Neutrophil (primary cell): ENCODE results near the gene ANO2.

Source experiments
- H3K27ac ChIP-seq: fragments of 200-600 bp; sonication (generic); 2 replicates; pipeline ENCODE4 v1.5.1; 2016; ENCODE audit warnings: mild to moderate bottlenecking, moderate library complexity
- H3K27me3 ChIP-seq: fragments of 200-600 bp; sonication (generic); 2 replicates; pipeline ENCODE4 v1.6.0; 2016; ENCODE audit warnings: mild to moderate bottlenecking
- H3K36me3 ChIP-seq: fragments of 200-600 bp; sonication (generic); 2 replicates; pipeline ENCODE4 v1.5.1; 2017
- H3K4me1 ChIP-seq, 2 experiments: fragments of 200-600 bp in 1 of 2; sonication (generic) in 1 of 2; 1 replicate in 1 of 2; 2 replicates in 1 of 2; pipeline versions ENCODE4 v1.5.1 to v1.6.1; 2013 to 2016; ENCODE audit warnings: low read depth in 1 of 2, low read length in 1 of 2, mild to moderate bottlenecking in 1 of 2, moderate library complexity in 1 of 2; ENCODE audit not compliant: control insufficient read depth in 1 of 2, insufficient read depth in 1 of 2
- H3K4me3 ChIP-seq, 2 experiments: fragments of 200-600 bp in 1 of 2; sonication (generic) in 1 of 2; 1 replicate in 1 of 2; 2 replicates in 1 of 2; pipeline ENCODE4 v1.5.1; 2013 to 2016; ENCODE audit warnings: low read depth in 1 of 2, low read length in 1 of 2, mild to moderate bottlenecking in 1 of 2, moderate library complexity in 1 of 2
- H3K9me3 ChIP-seq: fragments of 200-600 bp; sonication (generic); 2 replicates; pipeline ENCODE4 v1.5.1; 2016
- TF ChIP-seq, protein P1 (sequence below): fragments of 200-600 bp; sonication (generic); IDR thresholded peaks from 2 replicates; pipeline ENCODE4 v1.5.1; 2016; ENCODE audit warnings: antibody characterized with exemption

Gene ANO2

DNA sequence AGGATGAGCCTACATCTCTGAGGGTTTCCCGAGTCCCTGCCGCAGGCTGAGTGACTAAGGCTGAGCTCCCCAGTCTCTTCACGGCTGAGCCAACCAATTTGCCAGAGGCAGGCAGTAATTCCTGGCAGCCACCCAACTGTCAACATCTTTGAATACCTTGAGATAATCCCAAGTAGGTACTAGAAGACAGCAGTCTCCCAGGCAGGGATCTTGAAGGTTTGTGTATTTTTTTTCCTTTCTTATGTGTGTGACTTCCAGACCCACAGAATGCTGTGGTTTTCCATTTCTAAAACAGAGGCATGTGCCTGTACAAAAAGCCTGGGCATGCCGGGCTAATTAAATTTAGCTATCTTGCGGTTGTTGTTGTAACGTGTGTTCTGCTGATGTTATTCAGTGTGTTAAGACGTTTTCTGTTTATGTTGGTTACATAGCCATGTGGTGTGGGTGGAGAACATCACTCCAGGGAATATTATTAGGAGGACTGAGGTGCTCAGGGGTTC lies 155.5 kb downstream of the ANO2 start:
- Histone ChIP-seq H3K36me3 (no peaks in the 10 kb centered on the region), H3K4me3 (no peak overlapping the region), H3K4me1 (no peaks in the 10 kb centered on the region), H3K27ac (no peak overlapping the region), H3K27me3 (peaks cover 8% of the 10 kb centered on the region), H3K9me3 (no peaks in the 10 kb centered on the region)
- TF ChIP-seq, protein P1, sequence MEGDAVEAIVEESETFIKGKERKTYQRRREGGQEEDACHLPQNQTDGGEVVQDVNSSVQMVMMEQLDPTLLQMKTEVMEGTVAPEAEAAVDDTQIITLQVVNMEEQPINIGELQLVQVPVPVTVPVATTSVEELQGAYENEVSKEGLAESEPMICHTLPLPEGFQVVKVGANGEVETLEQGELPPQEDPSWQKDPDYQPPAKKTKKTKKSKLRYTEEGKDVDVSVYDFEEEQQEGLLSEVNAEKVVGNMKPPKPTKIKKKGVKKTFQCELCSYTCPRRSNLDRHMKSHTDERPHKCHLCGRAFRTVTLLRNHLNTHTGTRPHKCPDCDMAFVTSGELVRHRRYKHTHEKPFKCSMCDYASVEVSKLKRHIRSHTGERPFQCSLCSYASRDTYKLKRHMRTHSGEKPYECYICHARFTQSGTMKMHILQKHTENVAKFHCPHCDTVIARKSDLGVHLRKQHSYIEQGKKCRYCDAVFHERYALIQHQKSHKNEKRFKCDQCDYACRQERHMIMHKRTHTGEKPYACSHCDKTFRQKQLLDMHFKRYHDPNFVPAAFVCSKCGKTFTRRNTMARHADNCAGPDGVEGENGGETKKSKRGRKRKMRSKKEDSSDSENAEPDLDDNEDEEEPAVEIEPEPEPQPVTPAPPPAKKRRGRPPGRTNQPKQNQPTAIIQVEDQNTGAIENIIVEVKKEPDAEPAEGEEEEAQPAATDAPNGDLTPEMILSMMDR: no peak

DNA sequence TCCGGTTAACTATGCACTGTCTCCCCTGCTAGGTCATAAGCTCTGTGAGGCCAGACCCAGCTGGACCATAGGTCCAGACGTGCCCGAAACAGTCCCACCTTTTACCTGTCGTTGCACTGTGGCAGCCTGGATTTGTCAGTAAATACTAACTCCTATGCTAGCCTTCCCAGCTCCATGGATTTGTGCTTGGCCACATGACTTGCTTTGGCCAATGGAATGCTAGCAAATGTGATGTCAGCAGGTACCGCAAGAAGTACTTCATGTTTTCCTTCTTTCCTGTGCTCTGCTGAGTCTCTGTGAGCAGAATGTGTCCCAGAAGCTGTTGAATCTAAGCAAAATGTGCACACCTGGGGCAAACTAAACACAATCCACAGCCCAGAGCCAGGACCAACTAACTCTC lies 157.2 kb downstream of the ANO2 start:
- H3K9me3 ChIP-seq: no peaks in the 10 kb centered on the region
- no peaks in the 10 kb centered on the region for H3K36me3 ChIP-seq
- no peak overlapping the region for H3K4me3 ChIP-seq
- TF ChIP-seq, protein P1: no peak
- peaks cover 8% of the 10 kb centered on the region for H3K27me3 ChIP-seq
- H3K27ac ChIP-seq: no peak overlapping the region
- no peaks in the 10 kb centered on the region for H3K4me1 ChIP-seq

GRCh38 chr12:5785601-5786000 lies 159.5 kb downstream of the ANO2 start:
- no peaks in the 10 kb centered on the region for H3K36me3 ChIP-seq
- no peak overlapping the region for H3K4me3 ChIP-seq
- TF ChIP-seq, protein P1: no peak
- H3K4me1 ChIP-seq: no peaks in the 10 kb centered on the region
- no peak overlapping the region for H3K27ac ChIP-seq
- peaks cover 8% of the 10 kb centered on the region for H3K27me3 ChIP-seq
- H3K9me3 ChIP-seq: no peaks in the 10 kb centered on the region

GRCh38 chr12:5784462-5785130 lies 160.5 kb downstream of the ANO2 start:
- TF ChIP-seq, protein P1: no peak
- Histone ChIP-seq H3K27ac (no peak overlapping the region), H3K27me3 (peaks cover 3% of the 10 kb centered on the region), H3K4me3 (no peak overlapping the region), H3K36me3 (no peaks in the 10 kb centered on the region), H3K4me1 (no peaks in the 10 kb centered on the region), H3K9me3 (no peaks in the 10 kb centered on the region)

- Histone ChIP-seq H3K27ac (no peak overlapping the region), H3K4me1 (no peaks in the 10 kb centered on the region), H3K4me3 (no peak overlapping the region), H3K27me3 (no peaks in the 10 kb centered on the region), H3K9me3 (no peaks in the 10 kb centered on the region), H3K36me3 (no peaks in the 10 kb centered on the region)
- TF ChIP-seq, protein P1: no peak
These were observed 161.7 kb downstream of the ANO2 start for GRCh38 chr12:5783289-5783920.
